ENCODE results near the gene KRT76.

The KRT76 gene

GRCh38 chr12:52779914-52780313 is 2.8 kb upstream of the KRT76 start:
- DNase-seq (ENCODE audit: low read depth) = no peak
- no peak overlapping the region for H3K4me3 ChIP-seq (ENCODE audit: control insufficient read depth, low read depth, low read length)
- TF ChIP-seq CTCF (IDR thresholded peaks at IDR 0.05; ENCODE audit: control insufficient read depth, insufficient read depth, low read depth, low read length, missing control alignments) = no peak

- no peak overlapping the region for H3K4me3 ChIP-seq (ENCODE audit: control insufficient read depth, low read depth, low read length)
- no peak for TF ChIP-seq CTCF (IDR thresholded peaks at IDR 0.05; ENCODE audit: control insufficient read depth, insufficient read depth, low read depth, low read length, missing control alignments)
- no peak for DNase-seq (ENCODE audit: low read depth)
These were observed 1.7 kb upstream of the KRT76 start for GRCh38 chr12:52778833-52779232.

- no peak for TF ChIP-seq CTCF (IDR thresholded peaks at IDR 0.05; ENCODE audit: control insufficient read depth, insufficient read depth, low read depth, low read length, missing control alignments)
- no peak overlapping the region for H3K4me3 ChIP-seq (ENCODE audit: control insufficient read depth, low read depth, low read length)
- DNase-seq (ENCODE audit: low read depth) = no peak
These were observed 421 bp upstream of the KRT76 start for GRCh38 chr12:52777566-52777965.

- no peak for DNase-seq (ENCODE audit: low read depth)
- no peak for TF ChIP-seq CTCF (IDR thresholded peaks at IDR 0.05; ENCODE audit: control insufficient read depth, insufficient read depth, low read depth, low read length, missing control alignments)
- no peak overlapping the region for H3K4me3 ChIP-seq (ENCODE audit: control insufficient read depth, low read depth, low read length)
These were observed 710 bp downstream of the KRT76 start for GRCh38 chr12:52776435-52776834.

- TF ChIP-seq CTCF (IDR thresholded peaks at IDR 0.05; ENCODE audit: control insufficient read depth, insufficient read depth, low read depth, low read length, missing control alignments) = no peak
- H3K4me3 ChIP-seq (ENCODE audit: control insufficient read depth, low read depth, low read length) = no peak overlapping the region
- DNase-seq (ENCODE audit: low read depth) = no peak
These were observed 2.4 kb downstream of the KRT76 start for GRCh38 chr12:52774629-52775250.

GRCh38 chr12:52772772-52773171 is 4.4 kb downstream of the KRT76 start:
- no peak for DNase-seq (ENCODE audit: low read depth)
- TF ChIP-seq CTCF (IDR thresholded peaks at IDR 0.05; ENCODE audit: control insufficient read depth, insufficient read depth, low read depth, low read length, missing control alignments) = no peak
- no peak overlapping the region for H3K4me3 ChIP-seq (ENCODE audit: control insufficient read depth, low read depth, low read length)

GRCh38 chr12:52772188-52772587 is 5.0 kb downstream of the KRT76 start:
- TF ChIP-seq CTCF (IDR thresholded peaks at IDR 0.05; ENCODE audit: control insufficient read depth, insufficient read depth, low read depth, low read length, missing control alignments) = no peak
- H3K4me3 ChIP-seq (ENCODE audit: control insufficient read depth, low read depth, low read length) = no peak overlapping the region
- DNase-seq (ENCODE audit: low read depth) = no peak
